Activated naive CD4-positive, alpha-beta T cell treated with Interleukin-2 at 50 U/mL for 16 hours (primary cell): ENCODE results near the gene LRCH1.
"Not testable (repeated sequence)": the region's sequence is repeated elsewhere in the genome, so short reads cannot be mapped to it uniquely, and the experiment has no call there.

Experiments used
- DNase-seq: peaks from one replicate; pipeline ENCODE4 v3.0.0-alpha.2; 2020

LRCH1 gene, protein sequence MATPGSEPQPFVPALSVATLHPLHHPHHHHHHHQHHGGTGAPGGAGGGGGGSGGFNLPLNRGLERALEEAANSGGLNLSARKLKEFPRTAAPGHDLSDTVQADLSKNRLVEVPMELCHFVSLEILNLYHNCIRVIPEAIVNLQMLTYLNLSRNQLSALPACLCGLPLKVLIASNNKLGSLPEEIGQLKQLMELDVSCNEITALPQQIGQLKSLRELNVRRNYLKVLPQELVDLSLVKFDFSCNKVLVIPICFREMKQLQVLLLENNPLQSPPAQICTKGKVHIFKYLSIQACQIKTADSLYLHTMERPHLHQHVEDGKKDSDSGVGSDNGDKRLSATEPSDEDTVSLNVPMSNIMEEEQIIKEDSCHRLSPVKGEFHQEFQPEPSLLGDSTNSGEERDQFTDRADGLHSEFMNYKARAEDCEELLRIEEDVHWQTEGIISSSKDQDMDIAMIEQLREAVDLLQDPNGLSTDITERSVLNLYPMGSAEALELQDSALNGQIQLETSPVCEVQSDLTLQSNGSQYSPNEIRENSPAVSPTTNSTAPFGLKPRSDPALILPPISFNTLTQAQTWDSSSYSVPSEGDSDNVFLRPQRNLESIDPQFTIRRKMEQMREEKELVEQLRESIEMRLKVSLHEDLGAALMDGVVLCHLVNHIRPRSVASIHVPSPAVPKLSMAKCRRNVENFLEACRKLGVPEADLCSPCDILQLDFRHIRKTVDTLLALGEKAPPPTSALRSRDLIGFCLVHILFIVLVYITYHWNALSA

DNA sequence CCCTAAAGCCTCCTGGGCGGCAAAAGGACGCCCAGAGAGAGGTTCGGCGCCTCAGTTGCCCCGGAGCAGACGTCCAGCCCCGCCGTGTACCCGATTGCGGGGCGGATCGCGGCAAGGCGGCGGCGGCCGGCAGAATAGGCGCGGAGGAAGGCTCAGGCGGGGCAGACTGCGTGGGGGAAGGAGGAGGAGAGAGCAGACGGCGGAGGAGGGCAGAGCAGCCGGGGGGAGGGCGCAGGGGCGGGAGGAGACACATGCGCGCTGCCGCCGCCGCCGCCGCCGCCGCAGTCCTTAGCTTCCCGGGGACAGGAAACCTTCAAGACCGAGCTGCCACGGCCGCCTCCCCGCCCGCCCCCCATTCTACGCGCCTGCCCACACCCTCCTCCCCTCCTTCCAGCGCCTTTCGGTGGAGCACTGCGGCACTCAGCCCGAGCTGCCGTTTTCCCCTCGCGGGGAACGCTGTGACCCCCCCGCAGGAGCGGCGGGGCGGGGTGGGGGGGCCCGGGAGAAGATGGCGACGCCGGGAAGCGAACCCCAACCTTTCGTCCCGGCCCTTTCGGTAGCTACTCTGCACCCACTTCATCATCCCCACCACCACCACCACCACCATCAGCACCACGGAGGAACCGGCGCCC, at the start of gene LRCH1:
Gene LRCH1 (plus strand): TSS at position 282 of the 632 bp plus-strand sequence. CDS start 227 bp downstream, at position 509.
- peak; percentile 86 for DNase-seq

DNA sequence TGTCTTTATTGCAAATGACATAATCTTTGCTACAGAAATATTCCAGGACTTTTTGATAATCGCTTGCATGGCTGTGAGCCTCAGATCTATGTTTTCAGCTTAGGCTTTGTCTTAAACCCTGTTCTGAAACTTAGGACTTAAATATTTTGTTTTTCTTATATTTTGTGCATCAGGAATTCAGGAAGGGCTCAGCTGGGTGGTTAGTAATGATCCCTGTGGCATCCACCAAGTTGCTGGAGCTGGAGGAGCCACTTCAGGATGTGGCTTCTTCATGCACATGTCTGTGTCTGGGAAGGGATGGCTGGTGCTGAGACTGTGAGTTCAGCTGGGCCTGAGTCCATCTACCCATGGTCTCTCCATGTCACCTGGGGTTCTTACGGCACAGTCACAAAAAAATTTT, 48.9 kb upstream of the LRCH1 start:
- DNase-seq = no peak

DNA sequence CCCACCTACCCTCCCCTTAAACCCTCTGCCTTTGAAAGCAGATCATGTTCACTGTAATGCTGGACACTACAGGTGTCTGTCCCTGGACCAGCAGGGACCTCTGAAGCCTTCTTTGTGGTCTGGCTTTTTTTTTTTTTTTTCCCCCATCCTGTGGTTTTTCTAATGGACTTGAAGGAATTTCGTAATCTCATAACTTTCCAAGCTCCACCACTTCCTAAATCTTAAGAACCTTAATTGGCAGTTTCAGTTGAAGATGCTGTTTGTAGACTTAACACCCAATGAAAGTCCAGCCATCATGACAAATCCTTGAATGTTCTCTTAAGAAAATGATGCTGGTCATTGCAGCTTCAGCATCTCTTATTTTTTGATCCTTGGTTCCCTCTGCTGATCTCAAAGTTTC, 45.0 kb upstream of the LRCH1 start:
- DNase-seq = no peak

DNA sequence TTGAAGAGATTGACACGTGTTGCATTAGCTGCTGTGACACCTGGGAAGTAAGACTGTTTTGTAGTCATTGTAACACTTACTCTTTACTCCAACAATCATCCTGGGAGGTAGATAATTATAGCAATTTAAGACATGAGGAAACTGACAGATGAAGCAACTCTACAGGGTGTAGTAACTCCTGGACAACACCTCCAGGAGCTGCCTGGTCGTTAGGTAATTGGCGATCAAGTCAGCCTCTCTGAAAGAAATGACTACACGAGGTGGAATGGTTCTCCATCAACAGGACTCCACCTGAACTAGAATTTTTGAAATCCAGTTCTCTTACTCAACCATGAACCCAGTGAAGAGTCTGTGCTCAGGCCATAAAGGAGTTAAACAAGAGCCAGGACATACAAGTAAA, 43.0 kb upstream of the LRCH1 start:
- no peak for DNase-seq

DNA sequence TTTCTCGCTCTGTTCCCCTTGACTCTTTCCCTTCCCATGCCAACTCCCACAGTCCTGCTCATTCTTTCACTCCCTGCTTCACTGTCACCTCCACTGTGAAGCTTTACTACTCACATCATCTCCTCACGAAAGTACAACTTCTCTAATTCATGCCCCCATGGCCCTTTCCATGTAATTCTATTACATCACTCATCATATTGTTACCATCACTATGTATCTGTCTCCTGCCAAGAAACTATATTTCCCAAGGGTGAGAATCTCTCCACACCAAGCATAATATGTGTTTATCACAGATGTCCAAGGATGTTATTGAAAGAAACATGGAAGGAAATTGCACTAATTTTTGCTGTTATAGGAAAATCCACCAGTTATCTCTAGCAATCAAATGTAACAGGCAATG, 37.2 kb upstream of the LRCH1 start:
- no peak for DNase-seq

DNA sequence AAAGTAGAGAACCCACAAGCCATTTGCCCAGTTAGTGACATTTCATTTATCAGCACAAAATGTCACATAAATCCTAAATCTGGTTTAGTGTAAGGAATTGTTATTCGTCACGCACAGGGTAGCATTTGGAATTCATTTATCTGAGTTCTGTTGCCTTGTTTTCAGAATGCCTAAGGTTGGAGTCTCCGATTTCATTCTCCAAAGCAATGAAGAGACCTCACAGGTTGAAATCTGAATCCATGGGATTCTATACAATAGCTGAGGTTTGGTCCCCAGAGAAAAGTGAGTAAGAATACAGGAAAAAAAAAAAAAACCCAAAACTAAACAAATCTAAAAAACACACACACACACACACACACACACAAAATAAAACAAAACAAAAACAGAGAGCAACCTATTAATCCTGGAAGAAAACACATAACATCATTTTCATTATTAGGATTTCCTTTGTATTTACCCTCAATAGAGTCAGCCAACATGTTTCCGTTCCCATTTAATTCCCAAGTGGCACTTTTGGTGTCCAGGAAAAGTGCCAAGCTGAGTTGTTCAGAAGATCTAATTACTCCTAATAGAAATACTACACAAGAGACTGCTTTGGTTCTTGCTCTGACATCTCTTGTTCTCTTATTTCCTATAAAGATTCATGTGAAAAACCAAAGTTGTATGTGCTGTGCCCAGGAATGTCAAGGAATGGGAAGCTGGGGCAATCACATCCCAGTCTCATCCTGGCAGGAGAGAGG, 36.2 kb upstream of the LRCH1 start:
- DNase-seq = no peak

DNA sequence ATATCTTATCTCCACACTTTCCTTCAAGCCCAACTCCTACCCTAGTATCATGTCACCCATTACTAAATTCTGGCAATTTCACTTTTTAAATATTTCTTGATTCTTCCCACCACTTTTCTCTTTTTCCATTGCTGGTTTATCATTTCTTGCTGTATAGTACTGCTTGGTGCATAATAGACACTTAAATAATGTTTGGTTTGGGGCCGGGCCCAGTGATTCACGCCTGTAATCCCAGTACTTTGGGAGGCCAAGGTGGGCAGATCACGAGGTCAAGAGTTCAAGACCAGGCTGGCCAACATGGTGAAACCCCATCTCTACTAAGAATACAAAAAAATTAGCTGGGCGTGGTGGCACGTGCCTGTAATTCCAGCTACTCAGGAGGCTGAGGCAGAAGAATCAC, 35.2 kb upstream of the LRCH1 start:
- not testable (repeated sequence) for DNase-seq

DNA sequence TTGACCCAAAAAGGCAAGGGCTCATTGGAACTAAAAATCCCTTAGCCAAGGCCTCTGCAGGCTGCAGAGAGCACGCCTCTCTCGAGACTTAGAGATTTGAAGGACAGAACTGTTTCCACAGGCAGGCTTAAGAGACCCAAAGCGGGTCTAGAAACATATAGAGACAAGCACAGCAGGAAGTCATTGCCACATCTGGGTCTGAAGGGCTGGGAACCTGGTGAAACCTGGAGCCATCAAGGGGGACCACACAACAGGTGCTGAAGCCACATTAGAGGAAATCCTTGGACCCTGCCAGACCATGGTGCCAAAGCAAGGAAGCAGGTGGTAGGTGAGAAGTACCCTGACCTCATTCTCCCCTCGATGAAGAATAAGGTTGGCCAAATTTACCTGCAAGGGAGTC, 33.8 kb upstream of the LRCH1 start:
- no peak for DNase-seq

DNA sequence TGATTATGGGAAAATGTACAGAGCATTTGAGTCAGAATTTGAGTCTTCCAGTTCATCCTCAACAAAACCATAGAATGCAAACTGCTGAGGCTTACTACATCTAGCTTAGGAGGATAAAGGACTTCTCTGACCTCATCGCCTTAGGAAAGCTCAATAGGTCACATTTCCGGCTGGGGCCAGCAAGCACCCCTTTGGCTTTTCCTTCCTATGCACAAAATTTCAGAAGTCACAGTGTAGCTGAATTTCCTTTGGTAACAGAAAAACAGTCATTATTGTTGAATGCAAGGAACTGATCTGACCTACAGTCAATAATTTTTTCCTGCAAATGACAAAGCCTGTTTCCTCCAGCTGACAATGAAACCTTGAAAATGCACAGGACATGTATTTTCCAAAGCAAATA, 32.8 kb upstream of the LRCH1 start:
- DNase-seq = no peak

DNA sequence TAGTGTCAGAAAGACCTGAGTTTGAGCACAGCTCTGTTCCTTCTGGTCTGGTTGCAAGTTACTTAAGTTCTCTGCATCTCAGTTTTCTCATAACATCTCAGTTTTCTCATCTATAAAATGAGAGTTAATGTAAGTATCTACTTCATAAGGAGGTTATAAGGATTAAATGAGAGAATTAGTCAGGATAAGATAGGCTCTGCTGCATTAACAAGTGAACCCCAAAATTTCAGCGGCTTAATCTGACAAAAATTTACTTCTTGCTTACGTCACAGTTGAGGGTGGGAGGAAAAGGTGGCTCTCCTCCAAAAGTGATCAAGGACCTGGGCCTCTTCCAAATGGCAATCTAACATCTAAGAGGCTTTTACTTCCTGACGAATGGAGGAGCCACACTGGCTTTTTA, 31.5 kb upstream of the LRCH1 start:
- DNase-seq = no peak

DNA sequence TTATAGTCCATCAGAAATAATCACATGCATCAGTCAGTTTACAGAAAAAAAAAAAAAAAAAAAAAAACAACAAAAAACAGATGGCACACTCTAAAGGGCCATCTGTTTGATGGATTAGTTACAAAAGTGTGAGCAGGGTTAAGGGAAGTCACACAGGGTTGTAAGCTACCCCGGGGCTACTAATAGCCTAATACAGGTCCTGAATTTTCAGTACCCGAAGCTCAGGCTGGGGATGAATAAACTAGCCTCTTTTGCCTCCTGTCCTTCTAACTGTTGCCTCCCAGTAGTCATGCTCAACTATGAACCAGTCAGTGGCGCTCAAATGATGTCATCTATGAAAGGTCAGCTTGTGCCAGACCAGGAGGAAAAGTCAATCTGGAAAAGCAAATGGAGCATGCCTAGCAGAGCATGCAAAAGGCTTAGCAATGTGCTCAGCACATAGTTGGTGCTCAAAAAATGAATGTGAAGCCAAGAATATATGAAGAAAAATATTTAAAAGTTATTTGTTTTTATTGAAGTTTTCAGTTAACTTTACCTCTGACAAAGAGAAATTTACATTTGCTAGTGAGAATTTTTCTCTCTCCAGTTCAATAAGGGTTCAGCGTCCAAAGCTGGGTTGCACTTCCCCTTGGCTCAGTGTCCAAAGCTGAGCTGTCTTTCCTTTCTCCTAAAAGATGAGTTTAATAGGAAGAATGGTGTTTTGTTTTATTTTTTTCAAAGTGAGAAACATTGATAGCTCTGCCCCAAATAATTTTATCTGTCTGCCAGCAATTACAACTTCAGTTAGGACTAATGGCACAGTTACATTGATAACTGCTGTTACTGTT, 30.8 kb upstream of the LRCH1 start:
- DNase-seq = no peak

DNA sequence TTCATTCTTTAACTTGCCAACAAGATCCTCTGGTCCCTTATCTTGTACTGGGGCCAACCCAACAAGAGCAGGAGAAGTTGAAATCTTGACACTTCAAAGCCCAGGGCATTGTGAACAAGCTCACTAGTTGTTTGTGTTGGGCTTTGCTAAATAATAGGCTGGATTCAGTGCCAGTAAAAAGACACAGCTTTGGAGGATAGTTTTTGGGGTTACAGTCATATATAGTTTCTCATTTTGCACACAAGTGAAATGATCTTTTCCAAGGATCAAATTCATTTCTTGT, 30.3 kb upstream of the LRCH1 start:
- DNase-seq = no peak

DNA sequence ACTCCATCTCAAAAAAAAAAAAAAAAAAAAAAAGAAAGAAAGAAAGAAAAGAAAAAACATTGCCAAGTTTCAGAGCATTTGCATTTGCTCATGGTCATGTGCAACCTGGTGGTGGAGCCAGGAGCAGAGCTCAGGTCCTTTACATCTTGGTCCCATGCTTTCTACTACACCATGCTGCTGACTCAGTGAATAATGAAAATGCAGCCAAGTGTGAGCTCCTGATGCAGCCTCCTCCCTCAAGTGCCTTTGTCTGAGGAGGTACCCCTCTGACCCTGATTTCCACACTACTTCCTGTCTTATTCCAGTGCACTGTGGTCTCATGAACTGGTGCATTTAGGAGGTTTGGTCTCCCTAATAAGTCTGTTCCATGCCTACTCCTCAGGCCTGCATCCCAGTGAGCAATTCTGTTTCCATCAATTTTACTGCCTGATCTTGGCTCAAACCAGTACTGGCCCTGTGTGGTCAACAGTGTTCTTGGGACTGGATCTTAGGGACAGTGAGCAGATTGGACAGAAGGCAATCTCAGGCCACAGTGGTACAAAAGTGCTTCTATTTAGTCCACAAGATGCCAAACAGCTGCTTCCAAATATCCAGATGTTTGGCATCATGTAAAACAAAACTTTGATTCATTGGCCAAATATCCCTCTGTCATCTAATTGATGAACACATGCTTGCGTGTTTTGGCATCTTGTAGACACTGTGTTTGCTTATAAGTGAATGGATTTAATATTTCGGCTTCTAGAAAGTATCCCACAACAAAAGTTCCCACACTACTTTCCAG, 28.8 kb upstream of the LRCH1 start:
- no peak for DNase-seq

DNA sequence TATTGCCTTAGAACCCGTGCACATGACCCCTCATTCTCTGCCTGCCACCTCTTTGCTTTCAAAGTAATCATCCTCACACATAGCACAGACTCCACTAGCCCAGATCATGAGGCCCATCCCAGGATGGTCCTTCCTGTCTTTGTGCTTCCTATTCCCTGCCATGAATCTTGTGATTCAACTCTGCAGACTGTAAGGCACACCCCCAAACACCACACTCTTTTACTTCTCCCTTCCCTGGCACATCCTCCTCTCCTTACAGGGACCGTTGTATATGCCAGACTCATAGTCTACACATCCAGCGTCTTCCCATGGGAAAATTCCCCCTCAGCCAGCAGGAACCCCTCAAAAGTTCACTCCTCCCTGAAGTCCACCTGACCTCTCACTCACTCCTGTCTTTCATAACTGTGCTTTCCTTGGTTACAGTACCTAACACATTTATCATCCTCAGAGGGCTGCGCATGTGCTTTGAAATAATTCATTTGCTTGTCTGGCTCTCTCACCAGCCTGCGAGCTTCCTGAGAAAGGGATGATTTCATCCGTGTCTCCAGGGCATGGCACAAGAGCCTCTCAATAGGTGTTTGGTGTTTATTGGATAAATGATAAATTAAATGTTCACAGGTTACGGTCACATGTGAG, 26.8 kb upstream of the LRCH1 start:
- no peak for DNase-seq

DNA sequence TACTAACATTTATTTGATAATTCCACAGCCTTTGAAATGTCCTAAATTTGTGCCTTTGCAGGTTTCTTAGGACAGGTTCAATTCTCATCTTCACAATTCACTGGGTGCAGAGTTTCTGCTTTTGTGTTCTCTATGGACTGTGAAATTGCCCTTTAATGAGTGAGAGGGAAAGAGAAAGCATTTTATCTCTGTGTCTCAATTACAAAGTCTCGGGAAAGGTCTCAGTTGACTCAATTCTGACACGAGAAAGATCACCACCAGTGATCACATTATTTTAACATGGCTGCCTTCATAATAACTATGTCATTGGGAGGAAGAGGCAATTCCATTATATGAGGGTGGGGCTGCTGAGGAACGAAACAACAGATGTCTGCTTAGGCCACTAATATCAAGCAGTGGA, 26.2 kb upstream of the LRCH1 start:
- DNase-seq = no peak

DNA sequence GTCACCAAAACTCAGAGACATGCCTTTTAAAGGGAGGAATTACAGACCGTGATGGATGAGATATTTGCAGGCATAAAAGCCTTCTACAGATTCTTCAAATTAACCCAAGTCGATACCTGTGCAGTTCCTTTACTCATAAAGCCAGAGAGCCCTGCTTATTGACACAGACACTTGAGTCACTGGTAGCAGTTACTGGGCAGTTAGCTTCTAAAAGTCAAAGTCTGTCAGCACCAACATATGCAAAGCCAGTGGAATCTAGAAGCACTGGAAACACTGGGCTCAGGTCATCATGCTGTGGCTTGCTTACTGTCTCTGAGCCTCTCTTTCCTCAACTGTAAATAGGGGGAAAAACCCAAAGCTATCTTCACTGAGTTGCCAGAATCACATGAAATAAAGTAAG, 25.7 kb upstream of the LRCH1 start:
- DNase-seq = no peak

DNA sequence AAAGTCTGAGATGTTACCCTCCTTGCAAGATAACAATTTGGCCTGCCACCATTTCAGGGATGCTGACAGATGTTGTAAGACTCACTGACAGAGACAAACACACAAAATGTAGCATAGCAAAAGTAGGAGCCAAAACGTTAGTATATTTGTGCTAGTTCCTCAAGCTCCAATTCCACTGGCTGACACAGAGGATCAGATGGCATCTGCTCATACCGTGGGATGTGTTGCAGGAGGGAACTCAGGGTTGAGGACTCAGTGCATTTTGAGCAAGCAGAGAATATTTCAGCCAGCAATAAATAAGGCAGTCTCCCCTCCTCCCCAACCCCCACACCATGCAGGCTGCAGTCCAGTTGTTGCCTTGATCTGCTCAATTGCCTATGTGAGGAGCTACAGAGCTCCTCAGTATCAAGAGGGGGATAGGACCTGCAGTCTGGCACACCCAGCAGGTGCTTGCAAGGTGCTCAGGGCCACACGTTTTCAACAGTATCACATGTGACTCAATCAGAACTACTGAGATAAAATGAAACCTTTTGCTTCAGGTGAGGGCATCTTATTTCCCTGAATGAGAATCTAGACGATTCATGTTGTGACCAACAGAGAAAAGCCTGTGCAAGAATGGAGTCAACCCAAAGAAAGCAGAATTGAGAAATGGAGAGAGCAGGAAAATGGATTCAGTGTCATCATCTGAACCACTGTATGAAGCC, 23.6 kb upstream of the LRCH1 start:
- no peak for DNase-seq

DNA sequence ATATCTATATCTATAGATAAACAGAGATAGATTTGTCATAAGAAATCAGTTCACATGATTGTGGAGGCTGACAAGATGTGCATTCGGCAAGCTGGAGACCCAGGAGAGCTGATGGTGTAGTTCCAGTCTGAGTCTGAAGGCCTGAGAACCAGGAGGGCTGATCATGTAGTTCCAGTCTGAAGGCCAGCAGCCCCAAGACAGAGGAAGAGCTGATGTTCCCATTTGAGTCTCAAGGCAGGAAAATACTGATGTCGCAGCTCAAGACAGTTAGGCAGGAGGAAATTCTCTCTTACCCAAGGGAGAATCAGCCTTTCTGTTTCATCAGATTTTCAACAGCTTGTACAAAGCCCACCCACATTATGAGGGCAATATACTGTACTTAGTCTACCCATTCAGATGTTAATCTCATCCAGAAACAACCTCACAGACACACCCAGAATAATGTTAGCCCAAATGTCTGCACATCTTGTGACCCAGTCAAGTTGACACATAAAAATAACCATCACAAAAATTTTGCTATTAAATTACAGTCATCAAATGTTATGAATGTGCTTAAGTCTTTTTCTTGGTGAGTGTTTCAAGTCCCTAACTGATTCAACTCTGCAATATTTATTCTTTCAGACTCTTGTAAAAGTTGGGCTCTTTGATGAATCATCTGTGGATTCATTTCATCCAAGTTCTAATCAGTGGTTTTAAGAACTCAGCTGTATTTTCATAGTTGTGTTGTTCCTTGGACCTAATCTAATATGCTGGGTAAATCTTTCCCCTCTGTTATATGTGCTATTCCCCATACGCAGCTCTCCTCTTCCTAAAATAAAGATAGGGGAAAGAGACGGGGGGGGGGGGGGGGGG, 22.7 kb upstream of the LRCH1 start:
- no peak for DNase-seq

DNA sequence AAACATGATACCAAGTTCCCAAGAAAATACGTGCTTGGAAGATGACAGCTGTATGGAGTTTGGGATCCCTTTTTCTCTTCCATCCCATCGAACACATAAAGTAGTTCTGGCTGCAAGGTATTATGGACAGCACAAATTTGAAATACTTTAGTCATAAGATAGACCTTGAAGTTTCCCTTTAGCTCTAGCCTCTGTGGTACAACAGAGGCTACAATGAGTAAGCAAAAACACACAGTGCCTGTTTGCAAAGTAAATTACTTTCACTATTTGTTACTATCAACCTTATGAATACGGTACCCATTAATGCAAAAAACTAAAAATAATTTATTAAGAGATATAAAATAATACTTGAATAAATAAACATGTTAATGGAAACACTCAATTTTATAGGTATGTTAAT, 21.0 kb upstream of the LRCH1 start:
- DNase-seq = no peak

DNA sequence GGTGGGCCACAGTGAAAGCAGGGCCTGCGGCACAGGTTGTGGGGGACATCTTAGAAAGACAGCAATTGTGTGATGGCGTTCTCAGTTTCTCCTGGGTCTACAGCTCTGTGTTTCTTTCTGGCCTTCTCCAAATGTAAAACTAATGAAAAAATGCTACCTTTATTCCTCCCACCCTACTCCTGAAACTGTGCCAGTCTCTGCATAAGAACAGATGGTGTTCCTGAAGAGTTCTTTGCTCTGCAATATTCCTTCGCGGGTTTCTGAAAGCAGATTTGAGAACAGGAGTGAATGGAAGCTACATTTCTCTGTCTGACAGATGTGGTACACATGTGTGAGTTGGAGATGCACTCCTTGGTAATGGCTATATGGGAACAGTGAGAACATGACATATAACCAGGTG, 18.0 kb upstream of the LRCH1 start:
- no peak for DNase-seq
